ENCODE data around the gene NUP210. TPM values are rescaled to one million over a fixed set of nuclear protein-coding genes. Genes with fewer than 3 reads are reported as not detected.

NUP210 gene
- total RNA-seq, 2 experiments from 2014 or later = 159 to 164 TPM

- ChIA-PET POLR2A (no interaction called here), CTCF (no interaction called here)
Observed at GRCh38 chr3:13365390-13366379, 54.4 kb downstream of the NUP210 start.

GRCh38 chr3:13364602-13365271, 55.4 kb downstream of the NUP210 start:
- POLR2A ChIA-PET = no interaction called here
- CTCF ChIA-PET = no interaction called here

DNA sequence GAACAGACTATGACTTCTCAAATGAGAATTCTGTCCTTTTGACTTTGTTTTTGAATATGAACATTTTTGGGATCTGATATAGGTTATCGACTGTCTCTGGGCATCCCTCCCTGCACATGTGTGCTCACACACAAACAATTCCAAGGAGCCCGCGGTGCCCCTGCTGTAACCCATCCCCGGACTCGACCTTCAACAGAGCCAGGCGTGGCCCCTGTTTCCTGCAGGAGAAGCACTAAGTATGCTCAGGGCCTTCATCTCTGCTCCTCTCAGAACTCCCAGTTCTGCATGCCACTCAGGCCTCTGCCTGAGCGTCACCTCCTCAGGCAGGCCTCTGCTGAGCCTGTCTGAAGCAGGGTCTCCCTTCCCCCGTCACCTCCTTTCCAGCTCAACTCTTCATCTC, 57.6 kb downstream of the NUP210 start:
- ChIA-PET CTCF (no interaction called here), POLR2A (no interaction called here)

GRCh38 chr3:13359916-13360315, 60.2 kb downstream of the NUP210 start:
- POLR2A ChIA-PET = no interaction called here
- CTCF ChIA-PET = no interaction called here

DNA sequence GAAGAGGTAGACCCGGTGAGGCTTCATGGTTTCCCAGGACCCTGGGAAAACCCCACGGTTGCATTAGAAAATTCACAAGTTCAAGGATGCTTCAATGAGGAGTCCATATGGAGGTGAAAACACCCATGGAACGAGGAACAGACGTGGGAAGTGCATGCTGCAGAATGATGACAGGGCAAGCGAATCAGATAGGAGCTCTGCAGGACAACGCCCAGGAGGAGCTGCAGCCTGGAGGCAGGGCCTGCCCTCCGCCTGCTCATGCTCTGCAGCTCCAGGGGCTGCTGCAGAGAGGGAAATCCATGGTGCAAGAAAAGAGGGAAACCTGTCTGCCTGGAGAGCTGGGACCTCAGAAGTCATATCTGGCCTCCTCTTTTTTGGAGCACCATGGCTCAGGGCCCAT, 61.5 kb downstream of the NUP210 start:
- CTCF ChIA-PET = no interaction called here

GRCh38 chr3:13358051-13358450, 62.1 kb downstream of the NUP210 start:
- ChIA-PET POLR2A (no interaction called here), CTCF (no interaction called here)

More for the DNA sequence above, 61.5 kb downstream of the NUP210 start:
- POLR2A ChIA-PET = no interaction called here

GRCh38 chr3:13357074-13357473, 63.0 kb downstream of the NUP210 start:
- POLR2A ChIA-PET = no interaction called here
- CTCF ChIA-PET = no interaction called here

DNA sequence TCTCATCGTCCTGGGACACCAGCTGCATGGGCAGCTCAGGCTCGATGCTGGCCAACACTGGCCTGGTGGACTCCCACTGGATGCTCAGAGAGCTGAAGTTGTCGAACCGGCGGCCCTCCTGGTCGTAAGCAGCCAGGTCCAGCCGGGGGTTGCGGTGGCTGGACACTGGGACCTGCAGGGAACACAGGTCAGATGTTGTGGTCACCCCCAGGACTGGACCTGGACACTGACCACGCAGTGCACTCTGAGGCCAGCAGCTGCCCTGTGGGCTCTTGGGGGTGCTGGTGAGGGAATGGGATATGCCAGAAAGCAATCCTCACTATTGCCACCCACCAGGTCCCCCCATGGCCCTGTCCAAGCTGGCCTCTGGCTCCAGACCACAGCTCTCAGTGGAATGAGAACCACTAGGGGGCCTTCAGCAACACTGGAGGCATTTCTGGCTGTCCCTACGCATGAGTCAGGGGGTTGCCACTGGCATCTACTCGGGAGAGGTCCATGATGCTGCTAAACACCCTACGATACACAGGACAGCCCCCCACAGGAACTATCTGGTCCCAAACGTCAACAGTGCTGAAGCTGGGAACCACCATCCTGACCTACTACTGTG, 66.1 kb downstream of the NUP210 start:
- CTCF ChIA-PET = interaction anchor here (0.6 to 1.2 kb wide), 4 partner anchors 17 to 351 kb away, joined by 3 to 4 read pairs (median 3); no protein-coding TSS in a partner anchor

DNA sequence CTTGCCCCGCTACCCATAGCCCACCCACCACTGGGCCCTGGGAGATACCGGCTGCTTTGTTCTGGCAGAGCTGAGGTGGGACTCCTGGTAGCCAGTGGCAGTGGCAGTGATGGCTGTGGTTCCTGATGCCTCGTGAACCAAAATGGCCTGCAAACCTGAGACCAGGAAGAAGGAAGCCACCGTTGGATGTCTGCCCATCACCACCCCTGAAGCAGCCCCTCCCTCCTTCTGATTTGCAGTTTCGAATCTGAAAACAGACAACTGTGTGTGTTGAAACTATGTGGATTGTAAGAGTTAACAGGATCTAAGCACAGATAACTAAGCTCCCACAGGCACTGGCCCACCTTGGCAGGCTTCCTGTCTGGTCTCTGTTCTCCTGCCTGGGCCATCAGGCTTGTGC, 66.6 kb downstream of the NUP210 start:
- CTCF ChIA-PET = interaction anchor here (0.6 to 1.0 kb wide), 2 partner anchors 17 to 104 kb away, joined by 3 read pairs; no protein-coding TSS in a partner anchor
- POLR2A ChIA-PET = interaction anchor here (0.6 kb wide), 1 partner anchor 100 kb away, joined by 3 read pairs; no protein-coding TSS in a partner anchor

More for the DNA sequence above, 66.1 kb downstream of the NUP210 start:
- POLR2A ChIA-PET = interaction anchor here (0.6 kb wide), 1 partner anchor 99 kb away, joined by 3 read pairs; no protein-coding TSS in a partner anchor

- ChIA-PET POLR2A (interaction anchor here (0.6 kb wide), 1 partner anchor 79 kb away, joined by 4 read pairs; no protein-coding TSS in a partner anchor), CTCF (interaction anchor here (0.7 to 1.3 kb wide), 2 partner anchors 39 to 129 kb away, joined by 3 read pairs; no protein-coding TSS in a partner anchor)
Observed at GRCh38 chr3:13352621-13353131, 67.4 kb downstream of the NUP210 start.

DNA sequence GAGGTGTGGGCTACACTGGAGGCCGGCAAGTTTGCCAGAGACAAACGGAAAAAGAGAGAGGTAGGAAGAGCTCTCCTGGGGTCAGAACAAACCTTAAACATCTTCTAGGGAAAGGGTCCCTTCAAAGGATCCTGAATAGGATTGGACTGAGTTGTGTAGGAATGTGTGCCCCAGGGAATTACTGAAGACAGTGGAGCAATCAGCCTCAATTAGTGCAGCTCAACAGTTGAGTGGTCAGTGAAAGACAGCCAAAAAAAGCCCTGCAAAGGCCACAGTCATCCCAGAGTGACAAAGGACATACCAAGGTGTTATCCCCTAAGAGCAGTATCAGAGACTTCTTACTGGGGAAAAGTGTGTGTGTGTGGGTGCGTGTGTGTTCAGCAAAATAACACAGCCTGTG, 70.3 kb downstream of the NUP210 start:
- POLR2A ChIA-PET = no interaction called here
- CTCF ChIA-PET = interaction anchor here (1.3 kb wide), 2 partner anchors 102 to 258 kb away, joined by 3 to 5 read pairs; no protein-coding TSS in a partner anchor

GRCh38 chr3:13348661-13349396, 71.3 kb downstream of the NUP210 start:
- CTCF ChIA-PET = interaction anchor here (0.5 to 1.3 kb wide), 2 partner anchors 103 to 136 kb away, joined by 4 to 5 read pairs; no protein-coding TSS in a partner anchor
- POLR2A ChIA-PET = no interaction called here

DNA sequence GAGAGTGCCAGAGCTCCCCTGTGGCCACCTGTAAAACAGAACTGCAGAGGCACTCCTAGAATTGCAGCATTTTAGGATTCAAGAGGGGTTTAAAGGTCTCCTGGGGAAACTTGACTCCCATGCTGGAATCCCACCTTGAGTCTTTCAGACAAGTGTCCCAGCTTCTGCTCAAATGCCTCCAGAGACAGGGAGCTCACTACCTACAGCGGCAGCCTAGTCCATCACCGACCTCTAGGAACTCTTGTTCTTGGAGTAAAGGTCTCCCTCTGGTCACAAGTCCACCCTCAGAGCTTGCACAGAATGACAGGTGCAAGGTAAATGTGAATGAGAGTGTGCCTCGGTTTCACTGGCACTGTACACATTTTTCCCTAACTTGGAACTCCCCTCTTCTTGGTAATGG, 72.0 kb downstream of the NUP210 start:
- POLR2A ChIA-PET = no interaction called here

DNA sequence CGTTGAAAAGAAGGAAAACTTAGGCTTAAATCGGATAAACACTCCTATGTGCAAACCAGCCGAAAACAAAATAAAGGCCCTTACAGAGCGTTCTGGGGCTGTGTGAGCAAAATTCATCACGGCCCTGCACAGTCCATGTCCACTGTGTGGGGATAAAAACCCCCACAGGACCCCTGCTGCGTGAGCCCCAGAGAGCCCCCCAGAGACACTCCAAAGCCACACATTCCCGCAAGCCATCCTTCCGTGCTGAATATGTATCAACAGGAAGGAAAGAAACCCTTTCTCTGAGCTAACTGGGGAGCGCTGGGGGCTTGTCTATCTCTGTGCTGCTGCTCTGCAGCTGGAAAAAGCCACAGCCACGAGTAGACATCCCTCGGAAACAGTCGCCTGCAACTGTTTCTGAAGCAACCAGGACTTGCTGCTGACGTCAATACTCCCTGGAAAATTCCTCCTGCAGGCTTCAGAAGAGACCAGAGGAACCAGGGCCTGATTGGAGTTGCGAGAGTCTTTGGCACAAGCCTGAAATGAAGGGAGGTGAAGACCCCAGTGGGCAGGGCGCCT, 72.7 kb downstream of the NUP210 start:
- CTCF ChIA-PET = interaction anchor here (1.6 to 2.2 kb wide), 2 partner anchors 73 to 105 kb away, joined by 4 to 17 read pairs; partner anchors contain the start of gene NUP210

More for the DNA sequence above, 72.0 kb downstream of the NUP210 start:
- CTCF ChIA-PET = interaction anchor here (0.6 kb wide), 1 partner anchor 53 kb away, joined by 3 read pairs; no protein-coding TSS in a partner anchor

GRCh38 chr3:13346481-13347389, 73.4 kb downstream of the NUP210 start:
- POLR2A ChIA-PET = interaction anchor here (1.0 kb wide), 1 partner anchor 105 kb away, joined by 5 read pairs; no protein-coding TSS in a partner anchor
- CTCF ChIA-PET = interaction anchor here (0.6 to 2.2 kb wide), 5 partner anchors 70 to 114 kb away, joined by 3 to 17 read pairs (median 3); partner anchors contain the start of gene NUP210

More for the DNA sequence above, 72.7 kb downstream of the NUP210 start:
- POLR2A ChIA-PET = no interaction called here

- CTCF ChIA-PET = interaction anchor here (0.8 to 2.2 kb wide), 5 partner anchors 14 to 253 kb away, joined by 3 to 17 read pairs (median 4); partner anchors contain the start of gene NUP210
Observed at GRCh38 chr3:13345772-13346171, 74.3 kb downstream of the NUP210 start.

GRCh38 chr3:13345284-13345683, 74.8 kb downstream of the NUP210 start:
- ChIA-PET CTCF (interaction anchor here (1.2 to 2.2 kb wide), 3 partner anchors 13 to 253 kb away, joined by 3 to 17 read pairs (median 4); no protein-coding TSS in a partner anchor), POLR2A (no interaction called here)

More at GRCh38 chr3:13345772-13346171, 74.3 kb downstream of the NUP210 start:
- POLR2A ChIA-PET = no interaction called here
